Fibroblast of mammary gland (primary cell): ENCODE data around the gene LRRC4.

Source experiments
- DNase-seq: peaks from one replicate; pipeline ENCODE4 v3.0.0-alpha.2; 2010; ENCODE audit warnings: low read depth
- H3K4me3 ChIP-seq: 2 replicates; pipeline ENCODE4 v1.5.1; 2011; ENCODE audit warnings: low read depth, mild to moderate bottlenecking, low read length, moderate library complexity; ENCODE audit not compliant: control insufficient read depth
- CTCF ChIP-seq: conservative IDR thresholded peaks from 2 replicates; pipeline ENCODE4 v1.5.1; 2011; ENCODE audit warnings: low read depth, low read length, inconsistent platforms; ENCODE audit not compliant: control insufficient read depth, insufficient read depth

The LRRC4 gene

GRCh38 chr7:128000854-128001265 is 30.4 kb downstream of the LRRC4 start:
- TF ChIP-seq CTCF = no peak
- H3K4me3 ChIP-seq = no peak overlapping the region
- peak; percentile 30 for DNase-seq

DNA sequence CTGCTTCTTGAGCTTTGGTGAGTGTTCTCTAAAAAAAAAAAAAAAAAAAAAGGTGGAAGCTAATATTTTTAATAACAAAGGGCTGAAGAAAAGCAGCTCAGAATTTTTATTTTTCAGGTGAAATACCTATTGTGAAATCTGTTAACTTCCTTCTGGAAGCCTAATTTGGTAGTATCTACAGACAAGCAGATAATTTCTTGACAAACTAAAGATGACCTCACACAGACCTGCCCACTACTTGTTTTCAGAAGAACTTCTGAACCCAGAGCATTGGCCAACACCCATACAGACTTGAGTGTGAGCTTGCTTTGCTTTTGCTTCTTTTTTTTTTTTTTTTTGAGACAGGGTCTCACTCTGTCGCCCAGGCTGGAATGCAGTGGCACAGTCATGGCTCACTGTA is 31.2 kb downstream of the LRRC4 start:
- no peak for DNase-seq
- no peak for TF ChIP-seq CTCF
- H3K4me3 ChIP-seq = no peak overlapping the region

DNA sequence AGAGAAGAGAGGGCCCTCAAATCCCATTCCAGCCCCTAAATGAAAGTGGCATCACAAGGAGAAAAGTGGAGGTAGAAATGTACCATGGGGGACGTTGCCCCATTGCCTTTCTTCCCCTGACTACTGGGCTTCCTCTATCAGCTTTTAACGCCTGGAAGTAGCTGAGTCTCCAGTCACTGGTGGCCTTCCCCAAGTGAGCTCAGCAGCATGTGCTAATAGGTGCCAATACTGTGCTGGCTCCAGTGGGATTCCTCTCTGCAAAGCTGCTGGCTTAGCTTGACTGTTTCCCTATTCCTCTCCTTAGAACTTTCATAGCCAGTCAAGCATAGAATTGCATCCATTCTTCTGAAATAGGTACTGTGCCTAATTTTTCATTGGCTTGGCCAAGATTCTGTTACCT is 32.6 kb downstream of the LRRC4 start:
- no peak for DNase-seq
- TF ChIP-seq CTCF = no peak
- H3K4me3 ChIP-seq = no peak overlapping the region

DNA sequence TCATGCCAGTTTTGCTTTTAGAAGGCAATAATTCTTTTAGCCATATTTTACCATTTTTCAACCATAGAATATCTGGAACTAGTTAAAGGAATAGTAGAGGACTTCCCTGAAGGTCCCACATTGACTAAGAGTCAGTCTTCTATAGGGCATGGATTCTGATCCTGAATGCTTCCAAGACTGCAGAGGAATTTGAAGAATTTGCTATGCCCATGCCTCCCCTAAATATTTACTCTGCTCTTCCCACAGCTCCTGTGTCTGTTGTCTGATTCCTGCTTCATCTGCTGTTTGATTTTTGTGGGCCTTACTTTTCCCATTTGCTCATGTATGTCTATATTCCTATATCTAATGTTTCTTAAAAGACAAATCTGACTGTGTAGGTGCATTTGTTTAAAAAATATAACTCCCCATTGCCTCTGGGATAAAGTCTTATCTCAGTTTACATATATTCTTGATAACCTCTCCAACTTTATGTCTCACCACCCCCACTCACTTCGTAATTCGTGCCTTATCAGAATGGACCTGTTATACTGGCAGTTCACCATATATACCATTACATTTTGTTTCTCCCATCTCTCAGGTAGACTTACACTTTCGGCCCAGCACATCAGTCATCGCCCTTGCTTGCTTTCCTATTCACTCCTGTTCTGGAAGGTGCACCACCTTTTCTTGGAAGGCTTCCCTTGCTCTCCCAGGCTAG is 33.9 kb downstream of the LRRC4 start:
- H3K4me3 ChIP-seq = no peak overlapping the region
- no peak for TF ChIP-seq CTCF
- no peak for DNase-seq

GRCh38 chr7:127996253-127997071 is 34.8 kb downstream of the LRRC4 start:
- no peak overlapping the region for H3K4me3 ChIP-seq
- no peak for TF ChIP-seq CTCF
- no peak for DNase-seq

- TF ChIP-seq CTCF = no peak
- DNase-seq = no peak
- H3K4me3 ChIP-seq = no peak overlapping the region
Measured at GRCh38 chr7:127995881-127996215, 35.4 kb downstream of the LRRC4 start.
